SU-DHL-6 (cell line): ENCODE results near the gene CNBD2.

Experiments used
- H2AFZ ChIP-seq: fragments of 200-600 bp; sonication (generic); 2 replicates; pipeline ENCODE4 v1.6.1; 2014; ENCODE audit warnings: low read depth, mild to moderate bottlenecking, moderate library complexity, mixed read lengths, antibody characterized with exemption, low read length; ENCODE audit not compliant: severe bottlenecking
- H3F3A ChIP-seq: fragments of 200-600 bp; shearing (Covaris generic); 2 replicates; pipeline ENCODE4 v1.6.0; 2016; ENCODE audit warnings: antibody characterized with exemption, mild to moderate bottlenecking; ENCODE audit not compliant: insufficient read depth
- H3K27ac ChIP-seq: fragments of 200-600 bp; sonication (generic); 2 replicates; pipeline ENCODE4 v1.5.1; 2016; ENCODE audit warnings: low read depth, mild to moderate bottlenecking, low read length, moderate library complexity, mixed read lengths
- H3K27me3 ChIP-seq: fragments of 200-600 bp; sonication (generic), shearing (Covaris generic); 2 replicates; pipeline ENCODE4 v1.6.0; 2014; ENCODE audit warnings: mild to moderate bottlenecking, low read length
- H3K36me3 ChIP-seq: fragments of 200-600 bp; sonication (generic); 2 replicates; pipeline ENCODE4 v1.6.1; 2014; ENCODE audit warnings: mild to moderate bottlenecking, low read length, mixed read lengths
- H3K4me2 ChIP-seq: fragments of 300-600, 200-600 bp; shearing (Covaris generic), sonication (generic); 2 replicates; pipeline ENCODE4 v1.6.0; 2014; ENCODE audit warnings: low read length, low read depth, mild to moderate bottlenecking; ENCODE audit not compliant: poor library complexity, severe bottlenecking
- H3K4me3 ChIP-seq: fragments of 200-600 bp; sonication (generic); 2 replicates; pipeline ENCODE4 v1.5.1; 2014; ENCODE audit warnings: antibody characterized with exemption, low read length, mild to moderate bottlenecking, mixed read lengths; ENCODE audit not compliant: insufficient read depth, poor library complexity, severe bottlenecking
- H3K79me2 ChIP-seq: fragments of 200-600 bp; sonication (generic); 2 replicates; pipeline ENCODE4 v1.6.1; 2014; ENCODE audit warnings: mild to moderate bottlenecking, low read length, moderate library complexity; ENCODE audit not compliant: insufficient read depth
- H3K9ac ChIP-seq: fragments of 200-600 bp; sonication (generic); 2 replicates; pipeline ENCODE4 v1.7.0; 2014; ENCODE audit warnings: mild to moderate bottlenecking, low read length
- H3K9me2 ChIP-seq: fragments of 200-600 bp; sonication (generic); replicated peaks from 2 replicates; pipeline ENCODE4 v1.6.1; 2014; ENCODE audit warnings: low read length; ENCODE audit not compliant: insufficient read depth
- H3K9me3 ChIP-seq: fragments of 200-600 bp; sonication (generic); 2 replicates; pipeline ENCODE4 v1.6.1; 2014; ENCODE audit warnings: low read length, mixed read lengths; ENCODE audit not compliant: insufficient read depth
- H4K20me1 ChIP-seq: fragments of 200-600 bp; sonication (generic); 2 replicates; pipeline ENCODE4 v1.6.1; 2014; ENCODE audit warnings: low read depth, mild to moderate bottlenecking, antibody characterized with exemption, low read length, moderate library complexity, mixed read lengths
- EZH2phosphoT487 ChIP-seq: fragments of 200-600 bp; sonication (generic), shearing (Covaris generic); conservative IDR thresholded peaks from 2 replicates; pipeline ENCODE4 v1.6.1; 2018; ENCODE audit warnings: mild to moderate bottlenecking, antibody characterized with exemption, low read length, moderate library complexity, mixed read lengths
- TF ChIP-seq, protein P1 (sequence below): fragments of 200-600 bp; sonication (generic); IDR thresholded peaks from one replicate; pipeline ENCODE4 v1.5.1; 2017; ENCODE audit warnings: antibody characterized with exemption, mild to moderate bottlenecking, low read length, moderate library complexity; ENCODE audit not compliant: insufficient read depth, poor library complexity, severe bottlenecking

Gene CNBD2

DNA sequence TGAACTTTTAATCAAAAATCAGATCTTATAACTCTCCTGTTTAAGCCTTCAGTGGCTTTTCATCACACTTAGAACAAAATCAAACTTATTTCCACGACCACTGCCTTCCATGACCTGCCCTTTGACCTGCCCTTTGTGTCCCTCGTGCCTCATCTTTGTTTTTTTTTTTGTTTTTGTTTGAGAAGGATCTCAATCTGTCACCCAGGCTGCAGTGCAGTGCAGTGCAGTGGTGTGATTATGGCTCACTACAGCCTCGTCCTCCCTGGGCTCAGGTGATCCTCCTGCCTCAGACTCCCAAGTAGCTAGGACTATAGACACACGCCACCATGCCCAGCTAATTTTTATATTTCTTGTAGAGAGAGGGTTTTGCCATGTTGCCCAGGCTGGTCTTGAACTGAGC lies 86.8 kb downstream of the CNBD2 start:
- no peaks in the 10 kb centered on the region for H4K20me1 ChIP-seq
- no peak overlapping the region for H3K9ac ChIP-seq
- H3K79me2 ChIP-seq = peaks cover 5% of the 10 kb centered on the region
- TF ChIP-seq EZH2phosphoT487 = no peak
- TF ChIP-seq, protein P1, sequence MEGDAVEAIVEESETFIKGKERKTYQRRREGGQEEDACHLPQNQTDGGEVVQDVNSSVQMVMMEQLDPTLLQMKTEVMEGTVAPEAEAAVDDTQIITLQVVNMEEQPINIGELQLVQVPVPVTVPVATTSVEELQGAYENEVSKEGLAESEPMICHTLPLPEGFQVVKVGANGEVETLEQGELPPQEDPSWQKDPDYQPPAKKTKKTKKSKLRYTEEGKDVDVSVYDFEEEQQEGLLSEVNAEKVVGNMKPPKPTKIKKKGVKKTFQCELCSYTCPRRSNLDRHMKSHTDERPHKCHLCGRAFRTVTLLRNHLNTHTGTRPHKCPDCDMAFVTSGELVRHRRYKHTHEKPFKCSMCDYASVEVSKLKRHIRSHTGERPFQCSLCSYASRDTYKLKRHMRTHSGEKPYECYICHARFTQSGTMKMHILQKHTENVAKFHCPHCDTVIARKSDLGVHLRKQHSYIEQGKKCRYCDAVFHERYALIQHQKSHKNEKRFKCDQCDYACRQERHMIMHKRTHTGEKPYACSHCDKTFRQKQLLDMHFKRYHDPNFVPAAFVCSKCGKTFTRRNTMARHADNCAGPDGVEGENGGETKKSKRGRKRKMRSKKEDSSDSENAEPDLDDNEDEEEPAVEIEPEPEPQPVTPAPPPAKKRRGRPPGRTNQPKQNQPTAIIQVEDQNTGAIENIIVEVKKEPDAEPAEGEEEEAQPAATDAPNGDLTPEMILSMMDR = no peak
- H3K27ac ChIP-seq = no peak overlapping the region
- no peak overlapping the region for H2AFZ ChIP-seq
- no peak overlapping the region for H3K4me2 ChIP-seq
- H3F3A ChIP-seq = no peaks in the 10 kb centered on the region
- no peaks in the 10 kb centered on the region for H3K36me3 ChIP-seq
- H3K9me3 ChIP-seq = no peaks in the 10 kb centered on the region
- no peaks in the 10 kb centered on the region for H3K27me3 ChIP-seq
- no peak overlapping the region for H3K4me3 ChIP-seq
- no peaks in the 10 kb centered on the region for H3K9me2 ChIP-seq

DNA sequence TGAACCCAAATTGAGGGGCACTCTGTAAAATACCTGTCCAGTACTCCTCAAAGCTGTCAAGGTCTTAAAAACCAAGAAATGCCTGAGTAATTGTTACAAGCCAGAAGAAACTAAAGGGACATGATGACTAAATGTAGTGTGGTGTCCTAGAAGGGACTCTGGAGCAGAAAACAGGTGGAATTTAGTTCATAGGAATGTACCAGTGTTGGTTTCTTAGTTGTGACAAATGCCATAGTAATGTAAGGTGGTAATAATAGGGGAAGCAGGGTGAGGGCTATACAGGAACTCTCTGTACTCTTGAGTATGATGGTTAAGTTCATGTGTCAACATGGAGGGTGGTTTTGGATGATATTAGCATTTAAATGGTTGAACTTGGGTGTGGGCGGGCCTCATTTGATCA lies 92.3 kb downstream of the CNBD2 start:
- Histone ChIP-seq H4K20me1 (no peaks in the 10 kb centered on the region), H3K4me2 (no peak overlapping the region), H2AFZ (no peak overlapping the region), H3K9me2 (no peaks in the 10 kb centered on the region), H3F3A (no peaks in the 10 kb centered on the region), H3K9ac (no peak overlapping the region), H3K36me3 (no peaks in the 10 kb centered on the region), H3K27ac (no peak overlapping the region), H3K27me3 (no peaks in the 10 kb centered on the region), H3K79me2 (no peaks in the 10 kb centered on the region), H3K9me3 (no peaks in the 10 kb centered on the region), H3K4me3 (no peak overlapping the region)
- no peak for TF ChIP-seq EZH2phosphoT487
- TF ChIP-seq, protein P1 = no peak

DNA sequence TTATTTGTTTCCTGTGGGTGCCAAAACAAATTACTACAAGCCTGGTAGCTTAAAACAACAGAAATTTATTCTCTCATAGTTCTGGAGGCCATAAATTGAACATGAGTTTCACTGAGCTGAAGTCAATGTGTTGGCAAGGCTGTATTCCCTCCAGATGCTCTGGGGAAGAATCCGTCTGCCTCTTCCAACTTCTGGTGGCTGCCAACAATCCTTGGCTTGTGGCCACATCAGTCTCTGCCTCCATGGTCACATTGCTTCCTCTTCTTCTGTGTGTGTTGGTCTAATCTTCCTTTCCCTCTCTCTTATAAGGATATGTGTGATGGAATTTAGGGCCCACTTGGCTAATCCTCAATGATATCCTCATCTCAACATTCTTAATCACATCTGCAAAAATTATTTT lies 93.4 kb downstream of the CNBD2 start:
- Histone ChIP-seq H2AFZ (no peak overlapping the region), H3F3A (no peaks in the 10 kb centered on the region), H3K27ac (no peak overlapping the region), H3K4me2 (no peak overlapping the region), H3K27me3 (no peaks in the 10 kb centered on the region), H3K4me3 (no peak overlapping the region), H4K20me1 (no peaks in the 10 kb centered on the region), H3K9me2 (no peaks in the 10 kb centered on the region), H3K9ac (no peak overlapping the region), H3K36me3 (no peaks in the 10 kb centered on the region), H3K9me3 (no peaks in the 10 kb centered on the region), H3K79me2 (no peaks in the 10 kb centered on the region)
- TF ChIP-seq, protein P1 = no peak
- TF ChIP-seq EZH2phosphoT487 = no peak

DNA sequence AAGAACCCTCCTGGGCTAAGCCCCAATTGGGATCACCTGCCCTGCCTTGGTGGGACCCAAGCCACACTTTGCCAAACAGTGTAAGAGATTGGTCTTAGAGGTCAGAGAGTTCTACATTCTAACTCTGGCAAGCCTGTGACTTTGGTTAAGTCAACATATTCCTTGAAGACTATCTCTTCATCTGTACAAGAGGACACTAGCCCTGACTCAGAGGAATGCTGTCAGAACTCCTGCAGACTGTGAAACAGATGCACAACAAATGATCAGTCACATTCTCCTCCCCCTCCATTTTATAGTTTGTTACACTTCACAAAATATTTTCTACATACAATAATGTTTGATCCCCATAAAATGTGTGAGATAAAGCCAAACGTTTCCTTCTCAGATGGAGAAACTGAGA lies 94.4 kb downstream of the CNBD2 start:
- H3K9me2 ChIP-seq = no peaks in the 10 kb centered on the region
- H3K4me3 ChIP-seq = no peak overlapping the region
- no peak overlapping the region for H3K27ac ChIP-seq
- H3K9ac ChIP-seq = no peak overlapping the region
- H3K27me3 ChIP-seq = no peaks in the 10 kb centered on the region
- H2AFZ ChIP-seq = no peak overlapping the region
- no peaks in the 10 kb centered on the region for H3K9me3 ChIP-seq
- H3K36me3 ChIP-seq = no peaks in the 10 kb centered on the region
- no peaks in the 10 kb centered on the region for H4K20me1 ChIP-seq
- no peaks in the 10 kb centered on the region for H3F3A ChIP-seq
- no peaks in the 10 kb centered on the region for H3K79me2 ChIP-seq
- TF ChIP-seq, protein P1 = no peak
- TF ChIP-seq EZH2phosphoT487 = no peak
- H3K4me2 ChIP-seq = no peak overlapping the region
